SK-N-SH (cell line): Measurements from ENCODE around the gene FRMD8. TPM values are rescaled to one million over a fixed set of nuclear protein-coding genes. Genes with fewer than 3 reads are reported as not detected.

Source experiments
- CTCF ChIA-PET: fragments of 300-600, 350-600 bp; formaldehyde crosslinking; extraction: SDS; loops from one replicate; lab custom pipeline; 2021; lab: Yijun Ruan, JAX
- POLR2A ChIA-PET: fragments of 350-600 bp; sonication (Branson Sonifier 250); formaldehyde crosslinking; extraction: SDS; loops from one replicate; lab custom pipeline; 2020; ENCODE audit warnings: antibody characterized with exemption, inconsistent platforms; lab: Yijun Ruan, JAX
- DNase-seq: peaks from one replicate; pipeline ENCODE4 v3.0.0; 2012
- H2AFZ ChIP-seq: fragments of 200-600 bp; sonication (generic); 2 replicates; pipeline ENCODE4 v1.8.1; 2016; ENCODE audit warnings: antibody characterized with exemption, mild to moderate bottlenecking, low read depth
- H3F3A ChIP-seq: fragments of 200-600 bp; sonication (generic); replicated peaks from 2 replicates; pipeline ENCODE3; 2016; ENCODE audit warnings: antibody characterized with exemption, mild to moderate bottlenecking; ENCODE audit not compliant: insufficient read depth
- H3K27ac ChIP-seq, 2 experiments: fragments of 200-500 bp in 1 of 2; fragments of 200-600 bp in 1 of 2; sonication (Bioruptor generic) in 1 of 2; sonication (generic), shearing (Covaris generic) in 1 of 2; 2 replicates each; pipeline versions ENCODE4 v1.5.1 to v1.6.1; 2014 to 2016; ENCODE audit warnings: low read depth in 2 of 2, inconsistent platforms in 1 of 2, low read length in 1 of 2, mild to moderate bottlenecking in 1 of 2, mixed read lengths in 1 of 2
- H3K27me3 ChIP-seq: fragments of 200-600 bp; sonication (generic), shearing (Covaris generic); 2 replicates; pipeline ENCODE4 v1.6.1; 2016; ENCODE audit warnings: mixed run types; ENCODE audit not compliant: insufficient read depth
- H3K36me3 ChIP-seq, 2 experiments: fragments of 200-500 bp in 1 of 2; fragments of 200-600 bp in 1 of 2; sonication (Bioruptor generic) in 1 of 2; sonication (generic) in 1 of 2; replicated peaks in 1 of 2; 2 replicates each; pipeline versions ENCODE3 to v1.5.1; 2014 to 2016; ENCODE audit warnings: low read length in 1 of 2, mild to moderate bottlenecking in 1 of 2; ENCODE audit not compliant: insufficient read depth in 2 of 2, control insufficient read depth in 1 of 2
- H3K4me1 ChIP-seq, 2 experiments: fragments of 200-500 bp in 1 of 2; fragments of 200-600 bp in 1 of 2; sonication (Bioruptor generic) in 1 of 2; sonication (generic), shearing (Covaris generic) in 1 of 2; 2 replicates each; pipeline versions ENCODE4 v1.5.1 to v1.6.1; 2014 to 2016; ENCODE audit warnings: low read depth in 1 of 2, low read length in 1 of 2, mixed run types in 1 of 2; ENCODE audit not compliant: insufficient read depth in 2 of 2, control insufficient read depth in 1 of 2
- H3K4me2 ChIP-seq: fragments of 200-600 bp; sonication (generic), shearing (Covaris generic); 2 replicates; pipeline ENCODE4 v1.6.1; 2017; ENCODE audit warnings: mixed run types
- H3K4me3 ChIP-seq, 2 experiments: fragments of 200-500 bp in 1 of 2; fragments of 200-600 bp in 1 of 2; sonication (Bioruptor generic) in 1 of 2; sonication (generic), shearing (Covaris generic) in 1 of 2; 2 replicates each; pipeline versions ENCODE4 v1.5.1 to v1.8.1; 2014 to 2016; ENCODE audit warnings: low read depth in 2 of 2, inconsistent platforms in 1 of 2, low read length in 1 of 2, mild to moderate bottlenecking in 1 of 2, mixed read lengths in 1 of 2, moderate library complexity in 1 of 2
- H3K79me2 ChIP-seq: fragments of 200-600 bp; sonication (generic); 2 replicates; pipeline ENCODE4 v1.8.1; 2017; ENCODE audit warnings: mild to moderate bottlenecking; ENCODE audit not compliant: insufficient read depth
- H3K9ac ChIP-seq: fragments of 200-600 bp; sonication (generic); 2 replicates; pipeline ENCODE4 v1.6.1; 2017; ENCODE audit warnings: mixed run types
- H3K9me2 ChIP-seq: fragments of 200-600 bp; sonication (generic); 2 replicates; pipeline ENCODE4 v1.6.1; 2017; ENCODE audit warnings: mixed run types
- H3K9me3 ChIP-seq: fragments of 200-600 bp; sonication (generic); 2 replicates; pipeline ENCODE4 v1.6.1; 2017; ENCODE audit warnings: mixed run types, mild to moderate bottlenecking, moderate library complexity
- H4K20me1 ChIP-seq: fragments of 200-600 bp; sonication (generic); 2 replicates; pipeline ENCODE4 v1.6.1; 2017; ENCODE audit warnings: mild to moderate bottlenecking, mixed run types; ENCODE audit not compliant: insufficient read depth
- CHD2 ChIP-seq: fragments of 150-350 bp; IDR thresholded peaks from 2 replicates; pipeline ENCODE4 v1.6.1; 2018; ENCODE audit warnings: low read length; ENCODE audit not compliant: partially characterized antibody
- GABPA ChIP-seq: IDR thresholded peaks from 2 replicates; pipeline ENCODE4 v1.4.0; 2012; ENCODE audit warnings: low read depth, mild to moderate bottlenecking
- JUND ChIP-seq: IDR thresholded peaks from 2 replicates; pipeline ENCODE4 v1.4.0; 2012
- NFIC ChIP-seq: IDR thresholded peaks from 2 replicates; pipeline ENCODE4 v1.4.0; 2012; ENCODE audit warnings: borderline replicate concordance
- PBX3 ChIP-seq: IDR thresholded peaks from 2 replicates; pipeline ENCODE4; 2012
- POLR2AphosphoS5 ChIP-seq: IDR thresholded peaks from 2 replicates; pipeline ENCODE4 v1.6.1; 2012; ENCODE audit warnings: low read depth, low read length
- RCOR1 ChIP-seq: fragments of 150-350 bp; IDR thresholded peaks from 2 replicates; pipeline ENCODE4 v1.6.1; 2017; ENCODE audit warnings: antibody characterized with exemption, low read length
- SIN3A ChIP-seq: IDR thresholded peaks from 2 replicates; pipeline ENCODE4 v1.6.1; 2012; ENCODE audit warnings: low read depth, mild to moderate bottlenecking, low read length, moderate library complexity, borderline replicate concordance
- SMC3 ChIP-seq: IDR thresholded peaks from 2 replicates; pipeline ENCODE4 v1.6.1; 2012; ENCODE audit warnings: low read depth, low read length, improper control_type of control experiment
- TAF1 ChIP-seq: IDR thresholded peaks from 2 replicates; pipeline ENCODE4 v1.6.1; 2012; ENCODE audit warnings: low read depth, mild to moderate bottlenecking, low read length, moderate library complexity, borderline replicate concordance
- TCF12 ChIP-seq: IDR thresholded peaks from 2 replicates; pipeline ENCODE4 v1.4.0; 2012
- TEAD4 ChIP-seq: IDR thresholded peaks from 2 replicates; pipeline ENCODE4 v1.4.0; 2012; ENCODE audit warnings: mild to moderate bottlenecking, borderline replicate concordance; ENCODE audit not compliant: insufficient read depth
- USF1 ChIP-seq: IDR thresholded peaks from 2 replicates; pipeline ENCODE4 v1.4.0; 2012; ENCODE audit warnings: low read depth, borderline replicate concordance
- USF2 ChIP-seq: fragments of 150-350 bp; IDR thresholded peaks from 2 replicates; pipeline ENCODE4 v1.6.1; 2017; ENCODE audit warnings: antibody characterized with exemption, low read length, low read depth, borderline replicate concordance
- WGBS: methylation state at CpG from one replicate; pipeline ENCODE4 v1.1.6; 2017; ENCODE audit warnings: low lambda C conversion rate; 5-methylcytosine and 5-hydroxymethylcytosine counted together
- polyA plus RNA-seq, 3 experiments: library from polyadenylated mRNA; depleted of rRNA; stranded (reverse); fragments of >200 nt; gene quantifications; 2 replicates each; pipeline ENCODE4 v1.2.3, GENCODE V29; 2012

The FRMD8 gene
- polyA plus RNA-seq, 1 of the 3 experiments (the other 2 are of a cell fraction): 19.0 TPM

GRCh38 chr11:65445604-65446445, 59.4 kb downstream of the FRMD8 start (continued):
- TF ChIP-seq USF2 (no peak), CHD2 (no peak), TCF12 (no peak), NFIC (no peak), TEAD4 (no peak), SIN3A (0 out of 2 replicates have a peak, but pooled peaks have one; percentile 17), GABPA (no peak), RCOR1 (no peak), SMC3 (no peak), PBX3 (peak; percentile 46)

GRCh38 chr11:65446446-65447277, 60.2 kb downstream of the FRMD8 start:
- H3K4me2 ChIP-seq: no peak overlapping the region
- H4K20me1 ChIP-seq: peaks cover 77% of the 10 kb centered on the region
- ChIA-PET CTCF (interaction anchor here (0.9 to 2.3 kb wide), 4 partner anchors 14 to 30 kb away, joined by 4 to 6 read pairs (median 4); no protein-coding TSS in a partner anchor), POLR2A (interaction anchor here (0.6 to 4.5 kb wide), 6 partner anchors 15 to 64 kb away, joined by 3 to 28 read pairs (median 4); partner anchors contain the start of genes MALAT1 and NEAT1)
- no peak overlapping the region for H2AFZ ChIP-seq
- H3K9ac ChIP-seq: no peak overlapping the region
- H3K9me2 ChIP-seq: no peaks in the 10 kb centered on the region
- H3K9me3 ChIP-seq: no peaks in the 10 kb centered on the region
- H3K4me1 ChIP-seq: peaks cover 0 to 18% of the 10 kb centered on the region in 2 experiments; a peak in 1 of 4 replicates
- DNase-seq: no peak
- H3F3A ChIP-seq: peaks cover 78% of the 10 kb centered on the region
- peaks cover 30% of the 10 kb centered on the region for H3K79me2 ChIP-seq
- peak overlapping the region in 1 of 2 experiments; percentile 100; a peak in 3 of 4 replicates for H3K27ac ChIP-seq
- no peaks in the 10 kb centered on the region for H3K27me3 ChIP-seq
- 87% methylated on average over 10 of the region's 11 CpGs for WGBS
- no peak overlapping the region for H3K4me3 ChIP-seq
- no peak for TF ChIP-seq TAF1
- 0 out of 2 replicates have a peak, but pooled peaks have one; percentile 16 for TF ChIP-seq JUND
- peak; percentile 50 for TF ChIP-seq POLR2AphosphoS5
- TF ChIP-seq USF1: no peak
- TF ChIP-seq NFIC: no peak
- peaks cover 21 to 33% of the 10 kb centered on the region in 2 experiments for H3K36me3 ChIP-seq
